G401.6 (cell line): ENCODE data around the gene MED27.

Experiments used
- FAIRE-seq: peaks from 2 replicates; lab custom pipeline; 2012; peaks lifted over from hg19 to GRCh38; lab: Jason Lieb, UNC

The MED27 gene

DNA sequence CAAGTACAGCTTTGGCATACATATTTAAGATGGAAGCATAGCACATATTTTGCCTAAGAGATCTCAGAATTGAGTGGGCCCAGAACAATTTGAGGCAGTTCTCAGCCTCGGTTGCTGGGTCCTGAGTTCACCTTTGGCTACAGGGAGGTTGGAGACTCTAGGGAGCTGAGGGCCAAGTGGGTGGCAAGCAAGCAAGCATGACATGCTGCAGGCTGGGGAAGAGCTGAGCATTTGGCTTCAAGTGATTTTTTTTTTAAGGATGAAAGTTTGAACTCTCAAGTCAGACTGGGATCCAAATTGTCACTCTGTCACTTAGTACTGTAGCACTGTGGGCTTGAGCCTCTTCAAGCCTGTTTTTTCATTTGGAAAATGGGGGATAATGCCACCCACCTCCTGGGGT is 160.5 kb downstream of the MED27 start:
- no peak for FAIRE-seq

DNA sequence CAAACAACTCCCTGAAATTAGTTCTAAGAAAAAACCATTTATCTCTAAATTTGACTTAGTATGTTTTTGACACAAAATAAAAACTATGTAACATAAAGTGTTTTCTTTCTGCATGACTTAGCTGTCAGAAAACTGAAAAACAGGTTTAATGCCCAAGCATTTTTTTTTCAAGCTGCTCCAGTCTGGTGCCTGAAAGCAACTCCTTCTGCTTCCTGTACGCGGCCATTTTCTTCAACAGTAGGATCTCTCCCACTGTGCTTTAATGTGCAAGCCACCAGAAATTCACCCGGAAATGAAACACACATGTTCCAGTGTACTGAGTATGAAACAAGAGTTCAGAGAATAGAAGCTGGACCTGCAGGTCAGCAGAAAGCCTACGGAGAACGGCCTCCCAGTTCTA is 161.2 kb downstream of the MED27 start:
- FAIRE-seq = no peak

DNA sequence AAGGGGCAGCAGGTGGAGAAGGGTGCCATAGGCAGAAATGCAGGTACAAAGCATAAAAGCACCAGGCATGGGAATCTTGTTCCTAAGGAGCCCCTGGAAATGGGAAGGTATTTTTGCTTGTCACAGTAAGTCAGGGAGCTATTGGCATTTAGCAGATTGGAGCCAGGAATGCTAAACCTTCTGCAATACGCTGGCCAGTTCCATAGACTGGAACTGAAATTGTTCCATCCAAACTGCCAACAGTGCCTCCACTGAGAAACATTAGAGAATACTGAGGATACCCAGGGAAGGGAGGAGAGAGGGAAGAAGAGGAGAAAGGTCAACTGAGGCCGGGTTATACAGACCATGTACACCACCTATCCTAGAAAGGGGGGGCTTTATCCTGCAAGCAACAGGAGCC is 162.7 kb downstream of the MED27 start:
- no peak for FAIRE-seq

DNA sequence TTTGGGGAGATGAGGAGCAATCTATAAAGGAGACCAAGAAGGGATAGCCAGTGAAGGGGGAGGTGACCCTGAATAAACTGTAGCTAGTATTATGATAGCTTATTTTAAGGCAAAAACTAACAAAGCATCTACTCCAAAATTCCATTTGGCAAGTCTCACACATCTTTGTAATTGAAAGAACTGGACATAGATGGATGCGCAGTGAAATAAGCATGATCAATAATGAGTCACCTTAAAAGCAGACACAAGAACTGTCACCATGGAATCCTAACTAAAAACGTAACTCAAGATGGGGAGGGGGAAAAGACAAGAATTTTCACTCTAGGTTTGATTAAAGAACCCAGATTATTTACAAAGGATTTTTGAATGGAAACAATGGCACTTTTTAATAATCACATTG is 164.5 kb downstream of the MED27 start:
- FAIRE-seq = no peak

DNA sequence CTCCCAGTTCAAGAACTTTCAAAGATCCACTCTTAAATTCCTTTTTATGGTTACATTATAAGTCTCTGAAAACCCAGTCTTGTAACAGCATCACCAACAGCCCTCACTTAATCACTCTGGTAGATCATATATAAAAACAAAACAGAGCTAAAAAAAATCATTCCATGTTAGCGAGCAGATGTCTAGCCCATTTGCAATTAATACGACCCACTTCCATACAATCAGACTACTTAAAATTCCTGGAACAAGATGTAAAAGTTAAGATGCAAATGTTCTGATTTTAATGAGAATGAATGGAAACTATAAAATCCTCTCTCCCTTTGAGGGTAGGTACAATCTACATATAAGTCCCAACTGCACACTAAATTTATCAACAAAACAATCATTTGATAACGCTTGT is 167.0 kb downstream of the MED27 start:
- no peak for FAIRE-seq

DNA sequence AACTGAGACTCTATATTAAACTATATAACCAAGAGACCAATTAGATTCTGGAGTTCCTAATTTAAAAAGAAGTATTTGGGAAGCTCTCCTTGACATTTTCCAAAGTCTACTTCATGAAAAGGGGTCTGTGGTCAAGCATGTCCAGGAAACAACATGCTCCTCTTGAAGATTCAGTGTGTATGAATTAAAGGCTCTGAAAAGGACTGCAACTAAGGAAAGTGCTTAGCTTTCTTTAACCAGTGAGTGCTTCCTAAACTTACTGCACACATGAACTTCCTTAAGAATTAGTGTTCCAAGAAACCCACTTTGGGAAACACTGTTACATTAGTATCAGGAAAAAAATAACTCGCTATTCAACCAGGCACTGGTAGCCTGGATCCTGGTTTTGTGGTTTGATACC is 167.6 kb downstream of the MED27 start:
- no peak for FAIRE-seq

DNA sequence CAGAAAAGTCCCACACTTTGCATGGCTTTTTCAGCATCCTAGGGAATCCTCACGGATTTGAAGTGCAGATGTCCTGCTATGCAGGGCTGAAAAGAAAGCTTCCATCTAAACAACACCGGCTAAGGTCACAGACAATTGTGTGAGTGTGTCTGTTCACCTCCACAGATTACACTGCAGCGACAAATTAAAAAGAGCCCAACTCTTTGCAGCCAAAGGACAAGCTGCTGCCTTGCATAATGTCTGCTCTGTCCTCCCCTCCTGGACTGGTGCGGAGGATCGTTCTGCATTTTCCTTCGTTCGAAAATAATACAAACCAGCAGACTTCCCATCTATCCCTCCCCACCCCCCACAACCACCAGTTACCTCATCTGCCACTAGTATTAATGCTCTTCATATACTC is 169.1 kb downstream of the MED27 start:
- no peak for FAIRE-seq

DNA sequence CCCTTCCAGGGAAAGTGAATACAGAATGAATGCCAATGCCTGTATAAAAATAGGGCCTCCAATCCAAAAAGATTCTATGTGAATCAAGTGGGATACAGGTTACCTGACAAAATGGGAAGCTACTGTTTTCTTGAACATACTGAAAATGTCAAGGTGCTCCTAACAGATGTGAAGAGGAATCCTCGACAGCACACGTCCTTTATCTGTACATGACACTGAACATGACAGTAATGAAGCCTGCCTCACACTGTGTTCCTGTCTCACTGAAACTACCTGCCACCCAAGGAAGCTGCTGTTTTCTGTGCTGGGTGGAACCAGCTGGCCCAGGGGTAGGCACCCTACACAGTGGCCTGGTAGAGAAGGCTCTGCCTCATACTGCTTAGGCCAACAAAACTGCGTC is 174.5 kb downstream of the MED27 start:
- FAIRE-seq = no peak

DNA sequence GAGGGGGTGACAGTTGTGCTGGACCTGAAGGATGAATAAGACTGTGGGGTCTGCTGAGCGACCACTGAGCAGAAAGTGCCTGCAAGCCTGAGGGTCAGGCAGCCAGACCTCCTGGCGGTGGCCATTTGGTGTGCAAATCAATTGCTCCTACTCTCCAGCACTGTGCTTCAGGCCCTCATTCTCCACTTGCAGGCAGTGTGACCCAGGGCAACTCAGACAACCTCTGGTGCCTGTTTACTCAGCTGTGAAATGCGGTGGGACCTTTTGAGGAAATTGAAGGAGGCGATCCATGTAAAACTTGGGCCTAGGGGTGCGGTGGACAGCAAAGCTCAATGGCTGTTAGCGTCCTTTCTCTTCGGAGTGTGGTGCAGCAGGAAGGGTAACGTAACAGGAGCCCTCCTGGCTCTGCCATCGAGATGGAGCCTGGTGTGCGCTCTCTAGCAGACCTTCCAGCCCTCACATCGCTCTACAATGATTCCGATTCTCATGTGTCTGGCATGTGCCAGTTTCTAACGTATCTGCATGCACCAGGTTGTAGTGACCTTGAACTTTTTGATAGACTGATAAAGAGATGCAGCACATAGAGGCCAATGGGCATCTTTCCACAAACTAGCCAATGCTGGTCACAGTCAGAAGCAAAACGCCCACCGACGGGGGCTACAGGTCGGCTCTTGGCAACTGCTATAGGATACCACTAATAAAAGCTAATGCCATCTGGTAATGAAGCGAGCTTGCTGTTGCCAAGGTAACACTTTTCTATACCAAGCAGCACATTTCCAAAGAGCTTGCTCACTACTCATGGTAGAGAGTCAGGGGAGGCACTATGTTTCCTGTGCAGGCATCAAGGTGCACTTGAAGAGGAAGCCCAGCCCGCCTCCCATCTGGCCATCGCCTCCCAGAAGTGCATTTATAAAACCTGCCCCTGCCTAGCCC is 180.1 kb downstream of the MED27 start:
- no peak for FAIRE-seq

DNA sequence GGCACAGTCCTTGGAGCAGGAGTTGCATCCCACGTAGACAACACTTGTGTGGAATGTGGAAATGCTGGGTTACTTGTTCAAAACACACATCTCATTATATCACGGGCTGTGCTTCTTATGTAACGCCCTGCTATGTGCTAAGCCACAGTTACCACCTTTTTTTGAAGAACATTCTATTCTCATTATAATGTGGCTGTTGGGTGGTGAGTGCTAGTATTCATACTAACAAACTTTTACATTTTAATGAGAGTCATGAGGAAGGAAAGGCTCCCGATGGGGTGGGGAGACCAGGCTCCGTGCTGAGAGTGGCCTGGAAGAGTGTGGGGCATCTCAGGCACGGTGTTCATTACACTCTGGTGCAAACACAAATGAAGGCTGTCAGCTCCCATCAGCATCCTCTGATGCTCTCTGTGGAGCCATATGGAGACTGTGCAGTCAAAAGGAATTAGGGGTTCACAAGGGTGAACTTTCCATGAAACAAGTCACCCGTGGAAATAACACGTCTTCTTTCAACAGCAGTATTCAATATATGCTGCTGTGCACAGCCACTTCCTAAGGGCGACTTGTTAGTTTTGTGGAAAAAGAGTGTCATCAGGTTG is 186.7 kb downstream of the MED27 start:
- FAIRE-seq = no peak

DNA sequence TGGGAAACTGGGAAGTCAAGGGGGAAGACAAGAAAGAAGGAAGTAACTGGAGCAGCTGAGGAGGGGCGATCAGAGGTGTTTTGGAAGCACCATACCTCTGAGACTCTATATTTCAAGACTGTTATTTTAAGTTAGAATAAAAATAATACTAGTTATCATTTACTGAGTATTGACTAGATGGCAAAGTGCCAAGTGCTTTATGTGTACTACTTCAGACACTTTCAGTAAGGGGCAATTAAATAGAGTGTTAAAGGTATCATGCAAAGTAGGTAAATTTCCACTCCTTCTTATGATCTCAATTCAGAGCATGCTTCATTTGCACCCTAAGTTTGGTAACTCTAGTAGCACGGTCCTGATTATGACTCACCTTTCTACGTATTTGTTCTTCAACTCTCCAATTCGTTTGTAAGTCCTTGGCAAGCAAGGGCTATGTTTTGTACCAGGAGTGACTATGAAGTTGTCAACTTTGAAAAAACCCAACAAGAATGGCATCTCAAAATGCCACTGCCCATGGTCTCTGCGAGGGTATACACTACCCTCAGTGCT is 187.4 kb downstream of the MED27 start:
- FAIRE-seq = no peak

DNA sequence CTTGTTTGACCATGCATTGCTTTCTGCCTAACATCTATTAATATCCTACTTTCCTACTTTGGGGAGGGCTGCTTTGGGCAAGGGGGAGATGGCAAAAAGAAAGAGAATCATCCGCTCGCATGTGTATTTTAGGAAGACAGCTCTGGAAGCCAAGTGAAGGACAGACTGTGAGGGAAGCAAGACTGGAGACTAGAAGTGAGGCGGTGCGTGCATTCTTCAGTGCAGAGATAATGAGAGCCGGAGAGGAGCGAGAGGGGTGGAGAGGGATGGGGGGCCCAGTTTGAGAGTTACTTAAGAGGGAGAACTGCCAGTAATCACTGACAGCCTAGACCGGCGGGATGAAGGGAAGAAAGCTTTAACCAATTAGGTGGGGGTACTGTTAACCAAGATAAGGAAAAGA is 188.1 kb downstream of the MED27 start:
- FAIRE-seq = no peak

DNA sequence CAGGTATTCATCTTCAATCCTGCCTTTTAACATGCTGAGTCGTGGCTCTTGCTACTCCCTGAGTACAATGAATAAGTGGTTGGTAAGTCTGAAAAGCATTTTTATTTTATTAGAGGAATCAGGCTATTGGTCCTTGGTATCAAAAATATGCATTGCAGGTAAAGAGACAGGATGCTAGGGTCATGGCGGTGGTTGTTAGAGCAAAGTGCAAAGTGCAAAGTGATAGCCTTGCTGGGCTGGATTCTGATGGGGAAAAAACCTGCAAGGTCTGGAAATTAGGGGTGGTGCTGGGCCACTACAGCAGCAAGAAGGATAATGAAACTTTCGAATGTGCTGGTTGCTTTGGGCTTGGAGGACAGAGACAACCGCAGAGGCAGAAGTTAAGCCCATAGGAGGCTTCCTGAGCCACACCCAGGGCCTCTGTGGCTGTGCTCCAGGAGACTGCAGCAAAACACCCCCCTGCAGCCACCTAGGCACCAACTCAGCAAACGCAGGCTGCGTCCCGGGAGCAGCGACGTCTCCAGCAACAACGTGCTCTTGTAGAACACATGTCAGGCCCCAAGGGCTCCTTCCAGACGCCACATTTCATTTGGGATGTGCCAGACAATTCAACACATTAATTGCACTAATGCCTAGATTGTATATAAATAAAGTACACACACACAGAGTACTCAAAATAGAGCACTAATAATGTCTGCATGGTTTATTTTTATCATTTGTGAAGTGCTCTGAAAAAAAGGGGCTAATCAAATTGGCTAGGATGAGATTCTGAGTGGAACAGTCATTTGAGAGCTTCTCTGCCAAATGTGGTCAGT is 190.0 kb downstream of the MED27 start:
- no peak for FAIRE-seq

DNA sequence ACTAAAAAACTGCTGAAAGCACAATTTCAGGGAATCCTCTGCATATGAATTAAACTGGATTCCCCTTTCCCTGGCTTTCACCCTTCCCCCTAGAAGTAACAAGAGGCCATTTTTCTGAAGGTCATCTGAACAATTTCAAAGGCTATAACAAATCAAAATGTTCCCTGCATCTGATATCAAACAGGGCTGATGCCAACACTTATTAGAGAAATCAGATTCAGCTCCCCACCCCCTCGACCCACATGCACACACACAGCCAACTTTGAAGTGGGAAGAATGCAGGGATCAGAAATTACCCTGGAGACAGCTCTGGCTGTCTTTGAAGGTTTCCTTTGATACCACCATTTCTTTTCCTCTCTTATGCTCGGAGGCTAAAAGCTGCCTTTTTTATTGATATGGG is 190.7 kb downstream of the MED27 start:
- no peak for FAIRE-seq

DNA sequence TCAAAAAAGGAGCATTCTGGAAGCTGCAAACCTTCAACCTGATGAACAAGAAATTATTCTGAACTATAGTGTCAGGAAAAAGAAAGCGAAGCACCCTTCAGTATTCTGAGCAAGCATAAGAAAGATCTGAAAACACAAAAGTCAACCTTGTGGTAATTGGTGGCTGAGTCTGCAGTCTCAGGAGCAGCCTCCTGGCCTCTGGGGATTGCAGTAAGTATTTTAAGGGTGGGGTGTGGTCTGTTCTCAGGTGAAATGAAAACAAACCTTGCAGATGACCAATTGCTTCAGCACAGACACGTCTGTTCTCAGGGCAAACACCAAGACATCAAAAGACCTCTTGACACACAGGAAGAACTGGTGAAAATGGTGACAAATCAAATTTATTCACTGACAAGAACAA is 192.0 kb downstream of the MED27 start:
- FAIRE-seq = no peak

DNA sequence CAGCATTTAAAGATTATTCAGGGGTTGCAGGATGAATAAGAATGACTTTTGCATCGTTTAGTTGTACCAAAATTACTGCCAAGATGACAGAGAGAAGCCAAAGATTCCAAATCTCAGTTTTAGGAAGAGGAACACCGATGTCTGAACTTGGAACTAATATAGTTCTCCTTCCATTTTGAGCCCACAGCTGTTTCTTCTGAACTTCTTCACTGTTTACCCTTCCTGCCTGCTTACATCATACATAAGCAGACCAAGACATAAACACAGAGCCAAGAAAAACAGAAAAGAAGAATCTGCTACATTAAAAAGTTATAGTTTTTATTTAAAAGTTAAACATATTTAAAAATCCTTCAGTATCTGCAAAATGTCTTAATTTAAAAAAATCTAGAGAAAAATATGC is 192.8 kb downstream of the MED27 start:
- FAIRE-seq = no peak

DNA sequence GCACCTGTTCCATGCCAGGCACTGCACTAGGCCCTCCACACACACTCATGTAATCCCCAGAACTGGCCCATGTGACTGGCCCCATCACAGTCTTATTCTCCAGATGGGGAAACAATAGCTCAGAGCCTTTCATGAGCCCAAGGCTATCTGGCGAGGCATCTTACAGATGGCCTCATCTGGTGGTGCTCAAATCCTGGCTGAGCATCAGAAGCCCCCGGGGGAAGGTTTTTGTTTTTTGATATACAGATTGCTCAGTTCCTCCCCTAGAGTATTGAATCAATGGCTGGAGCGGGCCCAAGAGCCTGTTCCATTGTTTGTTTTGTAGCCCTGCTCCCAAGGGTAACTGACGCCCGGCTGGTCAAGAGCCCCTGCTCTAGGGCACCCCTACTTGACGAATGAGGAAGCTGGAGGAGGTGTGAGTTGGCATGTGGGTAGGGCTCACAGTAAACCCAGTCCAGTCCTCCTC is 194.5 kb downstream of the MED27 start:
- FAIRE-seq = no peak

DNA sequence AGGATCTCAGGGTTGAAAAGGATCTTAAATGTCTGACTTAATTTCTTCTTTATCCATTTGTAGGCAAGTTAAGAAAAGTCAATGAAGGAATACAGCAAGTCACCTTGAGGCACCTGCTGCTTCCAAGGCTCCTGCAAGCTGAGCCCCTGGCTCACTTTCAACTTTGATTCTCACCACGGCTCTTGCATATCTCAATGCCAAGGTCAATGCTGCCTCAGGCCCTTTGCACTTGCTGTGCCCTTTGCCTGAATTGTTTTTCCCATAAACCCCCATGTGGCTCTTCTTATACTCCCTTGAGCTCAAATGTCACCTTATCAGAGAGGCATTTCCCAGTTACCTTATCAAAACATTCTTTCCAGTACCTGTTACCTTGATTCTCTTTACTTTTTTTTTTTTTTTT is 195.4 kb downstream of the MED27 start:
- no peak for FAIRE-seq

DNA sequence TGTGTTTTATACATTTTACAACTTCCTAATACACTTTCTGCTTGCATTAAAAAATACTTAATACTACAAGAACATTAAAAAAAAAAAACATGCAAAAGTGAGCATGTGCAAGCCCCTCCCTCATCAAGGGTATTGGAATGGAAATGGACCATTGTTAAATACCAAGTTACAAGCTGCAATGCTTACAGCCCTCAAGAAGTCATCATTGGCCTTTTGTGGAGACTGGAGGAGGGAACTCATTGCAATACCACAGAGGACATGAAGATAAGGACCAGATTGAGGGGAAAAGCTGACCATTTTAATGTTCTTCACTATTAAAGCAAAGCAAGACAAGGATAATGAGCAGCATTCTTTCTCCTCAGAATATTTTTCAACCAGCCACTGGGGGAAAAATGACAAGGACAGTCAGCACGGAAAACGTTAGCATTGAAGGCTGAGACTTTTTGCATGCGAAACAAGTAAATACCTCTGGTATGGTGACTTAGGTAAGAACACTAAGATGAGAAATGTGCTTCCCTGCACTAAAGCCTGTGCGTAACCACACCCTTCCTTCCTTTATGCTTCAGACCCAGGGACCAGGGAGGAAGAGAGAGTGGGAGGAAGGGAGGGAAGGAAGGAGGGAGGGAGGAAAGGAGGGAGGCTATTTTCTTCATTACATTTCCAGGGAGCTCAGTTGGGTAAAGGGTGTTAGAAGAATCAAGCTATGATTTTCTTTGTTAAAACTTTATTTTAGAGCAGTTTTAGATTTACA is 198.7 kb downstream of the MED27 start:
- FAIRE-seq = no peak

DNA sequence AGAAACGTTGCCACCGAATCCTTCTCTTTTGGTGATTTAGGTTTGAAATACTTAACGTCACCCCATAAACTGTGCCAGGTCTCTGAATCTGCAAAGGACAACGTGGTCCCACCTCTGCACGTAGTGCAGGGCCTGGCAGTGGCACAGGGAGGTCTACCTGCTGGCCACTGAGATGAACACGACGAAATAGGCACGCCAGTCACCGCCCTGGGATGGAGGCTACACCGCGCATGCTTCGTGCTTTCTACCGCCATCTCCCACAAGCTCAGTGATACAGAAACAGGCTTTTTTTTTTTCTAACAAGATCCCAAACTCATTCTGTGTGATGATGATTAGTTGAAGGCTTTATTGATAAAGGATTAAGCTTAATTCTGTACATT is 199.8 kb downstream of the MED27 start:
- FAIRE-seq = no peak

DNA sequence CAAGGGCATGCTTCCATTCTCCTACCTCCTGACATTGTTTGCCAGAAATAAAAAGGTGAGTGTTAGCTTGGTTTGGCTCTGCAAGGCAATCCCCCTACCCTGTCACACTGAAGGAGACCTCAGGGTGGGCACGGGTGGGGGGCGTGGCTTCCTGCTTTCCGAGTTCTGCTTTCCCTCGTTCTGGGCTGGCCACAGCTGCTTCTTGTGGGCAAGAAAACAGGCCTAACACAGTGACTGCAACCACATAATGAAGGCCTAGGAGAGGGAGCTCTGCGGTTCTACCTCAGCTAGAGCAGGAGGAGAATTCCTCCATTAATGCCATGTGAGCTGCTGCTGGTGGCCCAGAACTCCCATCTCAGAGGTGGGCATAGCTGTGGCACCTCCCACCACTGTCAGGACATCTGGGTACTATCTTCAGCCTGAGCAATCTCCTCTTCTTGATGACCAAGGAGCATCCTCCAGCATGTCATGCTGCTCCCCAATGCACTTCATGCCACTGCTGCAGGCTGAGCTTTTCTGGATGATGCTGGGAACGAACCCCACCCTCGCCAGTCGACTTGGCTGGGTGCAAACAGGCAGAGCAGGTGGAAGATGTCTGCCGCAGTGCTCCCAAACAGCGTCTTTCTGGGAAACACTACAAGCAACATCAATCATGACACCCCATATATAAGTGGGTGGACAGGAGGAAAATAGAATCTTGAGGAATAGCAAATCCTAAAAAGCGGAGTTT is 200.3 kb downstream of the MED27 start:
- no peak for FAIRE-seq
